ENCODE results near the gene KCNJ6.

GRCh38 chr21:37574316-37574715 is 341.9 kb downstream of the KCNJ6 start:
- TF ChIP-seq CTCF (IDR thresholded peaks at IDR 0.05), result no peak
- TF ChIP-seq POLR2AphosphoS5 (IDR thresholded peaks at IDR 0.05), result no peak
- TF ChIP-seq POLR2A (IDR thresholded peaks at IDR 0.05), result no peak
- no peak for TF ChIP-seq EP300 (IDR thresholded peaks at IDR 0.05)
